ENCODE measurements around the gene PANK2.
A peak's percentile ranks its signal among the peaks of the same experiment; 100 is the strongest.

DNA sequence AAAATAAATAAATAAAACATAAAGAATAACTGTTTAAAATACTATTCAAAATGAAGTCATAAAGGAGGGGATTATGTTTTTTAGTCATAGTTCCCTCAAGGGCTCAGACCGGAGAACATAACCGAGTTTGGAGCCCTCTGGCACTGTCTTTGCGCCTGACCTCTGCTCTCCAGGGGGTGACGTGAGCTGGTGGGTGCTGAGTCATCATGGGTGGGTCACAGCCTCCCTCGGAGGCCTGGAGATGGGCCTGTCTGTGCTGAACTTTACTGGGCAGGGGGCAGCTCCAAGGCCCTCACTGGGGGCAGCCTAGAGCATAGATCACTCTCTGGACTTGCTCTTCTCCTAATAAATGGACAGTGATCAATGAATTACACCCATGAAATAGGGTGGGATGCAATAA lies 45.7 kb upstream of the PANK2 start:
- TF ChIP-seq, protein P1, sequence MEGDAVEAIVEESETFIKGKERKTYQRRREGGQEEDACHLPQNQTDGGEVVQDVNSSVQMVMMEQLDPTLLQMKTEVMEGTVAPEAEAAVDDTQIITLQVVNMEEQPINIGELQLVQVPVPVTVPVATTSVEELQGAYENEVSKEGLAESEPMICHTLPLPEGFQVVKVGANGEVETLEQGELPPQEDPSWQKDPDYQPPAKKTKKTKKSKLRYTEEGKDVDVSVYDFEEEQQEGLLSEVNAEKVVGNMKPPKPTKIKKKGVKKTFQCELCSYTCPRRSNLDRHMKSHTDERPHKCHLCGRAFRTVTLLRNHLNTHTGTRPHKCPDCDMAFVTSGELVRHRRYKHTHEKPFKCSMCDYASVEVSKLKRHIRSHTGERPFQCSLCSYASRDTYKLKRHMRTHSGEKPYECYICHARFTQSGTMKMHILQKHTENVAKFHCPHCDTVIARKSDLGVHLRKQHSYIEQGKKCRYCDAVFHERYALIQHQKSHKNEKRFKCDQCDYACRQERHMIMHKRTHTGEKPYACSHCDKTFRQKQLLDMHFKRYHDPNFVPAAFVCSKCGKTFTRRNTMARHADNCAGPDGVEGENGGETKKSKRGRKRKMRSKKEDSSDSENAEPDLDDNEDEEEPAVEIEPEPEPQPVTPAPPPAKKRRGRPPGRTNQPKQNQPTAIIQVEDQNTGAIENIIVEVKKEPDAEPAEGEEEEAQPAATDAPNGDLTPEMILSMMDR (conservative IDR thresholded peaks at IDR 0.05 in 1 of 2, IDR thresholded peaks at IDR 0.05 in 1 of 2; ENCODE audit: low read depth in 1 of 2, low read length in 2 of 2) = peak in 1 of 2 donors; percentile 1
- TF ChIP-seq EZH2 (IDR thresholded peaks at IDR 0.05; ENCODE audit: low read length, missing control alignments) = no peak
